K562 (cell line): Measurements from ENCODE around the gene DTX4. TPM values are rescaled to one million over a fixed set of nuclear protein-coding genes. Genes with fewer than 3 reads are reported as not detected.

Experiments
- BRD4 ChIP-seq: fragments of 200-600 bp; sonication (generic); IDR thresholded peaks from 2 replicates; pipeline ENCODE4 v1.6.1; 2017; ENCODE audit warnings: inconsistent platforms
- CTBP1 ChIP-seq: fragments of 450-650 bp; IDR thresholded peaks from 2 replicates; pipeline ENCODE4 v1.6.1; 2016; ENCODE audit warnings: borderline replicate concordance
- ELK1 ChIP-seq: sonication (generic); formaldehyde crosslinking; IDR thresholded peaks from 2 replicates; pipeline ENCODE4 v1.8.1; 2022; ENCODE audit warnings: missing genetic modification reagents
- FOSL1 ChIP-seq: fragments of 200-800 bp; sonication (Bioruptor generic); conservative IDR thresholded peaks from 2 replicates; pipeline ENCODE4 v1.6.1; 2016; ENCODE audit warnings: missing genetic modification characterization, missing compliant biosample characterization
- FOXK2 ChIP-seq, 2 experiments: fragments of 450-650 bp; IDR thresholded peaks in 1 of 2; conservative IDR thresholded peaks in 1 of 2; 2 replicates each; pipeline ENCODE4 v1.6.1; 2016; ENCODE audit warnings: low read depth in 2 of 2, mild to moderate bottlenecking in 1 of 2
- MAZ ChIP-seq, 2 experiments: fragments of 450-650 bp in 1 of 2; sonication (generic) in 1 of 2; formaldehyde crosslinking; IDR thresholded peaks in 1 of 2; conservative IDR thresholded peaks in 1 of 2; 2 replicates each; pipeline versions ENCODE4 v1.4.0 to v1.5.0; 2020; ENCODE audit warnings: mild to moderate bottlenecking in 1 of 2, missing genetic modification reagents in 1 of 2
- RAD21 ChIP-seq, 2 experiments: fragments of 250-450 bp in 1 of 2; fragments of 450-650 bp in 1 of 2; sonication (Bioruptor Pico) in 1 of 2; formaldehyde crosslinking in 1 of 2; IDR thresholded peaks in 1 of 2; conservative IDR thresholded peaks in 1 of 2; 2 replicates each; pipeline versions ENCODE4 v1.4.0 to v1.8.0; 2020 to 2022; ENCODE audit warnings: mild to moderate bottlenecking in 2 of 2, moderate library complexity in 1 of 2
- SMC3 ChIP-seq: conservative IDR thresholded peaks from 2 replicates; pipeline ENCODE4 v1.6.1; 2011; ENCODE audit warnings: low read depth, low read length, improper control_type of control experiment; ENCODE audit not compliant: insufficient read depth
- YY1 ChIP-seq, 3 experiments: IDR thresholded peaks; 2 replicates each; pipeline ENCODE4 v1.6.1; 2011; ENCODE audit warnings: low read length in 2 of 3, mild to moderate bottlenecking in 2 of 3, moderate library complexity in 2 of 3, borderline replicate concordance in 1 of 3, control low read depth in 1 of 3, low read depth in 1 of 3; ENCODE audit not compliant: insufficient read depth in 3 of 3, insufficient replicate concordance in 2 of 3, control insufficient read depth in 1 of 3, insufficient read length in 1 of 3; ENCODE audit errors: extremely low read depth in 1 of 3
- ZNF175 ChIP-seq: fragments of 200-800 bp; sonication (Bioruptor generic); IDR thresholded peaks from 2 replicates; pipeline ENCODE4 v1.6.1; 2016; ENCODE audit warnings: low read depth, mild to moderate bottlenecking, missing genetic modification characterization, missing compliant biosample characterization
- ZNF639 ChIP-seq, 2 experiments: fragments of 200-800 bp in 1 of 2; sonication (Bioruptor generic) in 1 of 2; sonication (generic) in 1 of 2; formaldehyde crosslinking in 1 of 2; IDR thresholded peaks in 1 of 2; conservative IDR thresholded peaks in 1 of 2; 2 replicates each; pipeline versions ENCODE4 v1.5.0 to v1.6.1; 2016 to 2020; ENCODE audit warnings: missing compliant biosample characterization in 1 of 2, missing genetic modification characterization in 1 of 2, missing genetic modification reagents in 1 of 2
- polyA plus RNA-seq, 8 experiments: library from polyadenylated mRNA; depleted of rRNA in 4 of 8; stranded (reverse) in 5 of 8; unstranded in 3 of 8; fragments of >200 nt; fragmentation: Nextera tagmentation in 2 of 8; fragmentation: Illumina TruSeq in 1 of 8; extraction: Ambion mirVana in 2 of 8; extraction: Trizol in 1 of 8; gene quantifications; 2 replicates each; pipeline versions ENCODE4 v1.2.1 to v1.2.3, GENCODE V29; 2011 to 2014; ENCODE audit warnings: inconsistent platforms in 1 of 8, missing spikeins in 1 of 8
- total RNA-seq, 7 experiments: library from RNA; depleted of rRNA in 6 of 7; stranded (reverse); fragments of >200 nt in 6 of 7; fragmentation: Illumina TruSeq in 2 of 7; extraction: Trizol in 2 of 7; gene quantifications; 2 replicates each; pipeline versions ENCODE4 v1.2.1 to v1.2.3, GENCODE V29; 2011 to 2021; ENCODE audit warnings: low replicate concordance in 1 of 7
- TF ChIP-seq, protein P1 (sequence below), 3 experiments: IDR thresholded peaks in 2 of 3; conservative IDR thresholded peaks in 1 of 3; 2 replicates each; pipeline ENCODE4 v1.5.1; 2011 to 2012; ENCODE audit warnings: low read length in 3 of 3, mild to moderate bottlenecking in 3 of 3, control low read depth in 2 of 3, improper control_type of control experiment in 1 of 3, inconsistent platforms in 1 of 3, low read depth in 1 of 3, mixed read lengths in 1 of 3, moderate library complexity in 1 of 3; ENCODE audit not compliant: insufficient read depth in 2 of 3
- TF ChIP-seq, protein P2 (sequence below): fragments of 450-650 bp; formaldehyde crosslinking; IDR thresholded peaks from 2 replicates; pipeline ENCODE4 v1.4.0; 2020; ENCODE audit warnings: mild to moderate bottlenecking, moderate library complexity

Gene DTX4
- total and polyA plus RNA-seq, 9 of the 15 experiments (the other 6 are each of a cell fraction or from before 2014, with no cell fraction given), result 0.03 to 0.47 (median 0.04) TPM; not detected in 4

DNA sequence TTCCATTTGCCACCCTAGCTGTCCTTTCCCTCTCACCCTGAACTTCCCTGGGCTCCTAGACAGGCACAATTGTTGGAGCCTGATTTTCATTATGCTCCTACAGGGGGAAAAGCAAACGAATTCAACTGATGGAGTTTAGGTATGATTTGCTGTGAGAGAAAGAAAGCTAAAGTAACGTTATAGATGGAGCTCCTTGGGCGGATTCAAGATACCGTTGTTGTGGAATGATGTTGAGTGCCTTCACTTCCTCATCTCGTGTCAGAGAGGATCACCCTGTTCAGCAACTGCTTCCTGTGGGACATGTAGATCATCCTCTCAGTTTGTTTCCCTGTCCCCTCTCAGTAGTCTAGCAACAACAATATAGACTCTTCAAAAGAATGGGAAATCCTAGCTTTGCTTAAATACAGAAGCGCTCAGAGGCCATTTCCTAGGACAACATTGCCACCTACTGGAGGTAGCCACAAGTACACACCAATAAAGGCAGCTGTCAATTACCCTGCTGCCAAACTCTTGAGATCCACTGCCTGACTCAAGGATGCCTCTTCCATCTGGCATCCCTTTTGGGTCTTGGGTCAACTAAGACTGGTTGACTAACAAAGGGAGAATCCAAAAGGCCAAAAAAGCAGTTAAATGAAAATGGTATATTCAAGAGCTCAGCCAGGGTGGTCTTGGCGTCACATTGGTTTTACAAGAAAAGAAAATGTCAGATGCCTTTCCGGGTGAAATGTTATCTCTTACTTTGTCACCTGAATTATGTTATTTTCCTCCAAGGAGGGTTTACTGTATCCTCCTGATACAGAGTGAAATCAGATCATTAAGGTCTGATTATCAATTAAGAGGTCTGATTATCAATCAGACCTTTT lies 13.5 kb upstream of the DTX4 start (continued):
- peak; percentile 82 to 86 for TF ChIP-seq RAD21 (CRISPR knock-in tag; conservative IDR thresholded peaks at IDR 0.05 in 1 of 2, IDR thresholded peaks at IDR 0.05 in 1 of 2)
- TF ChIP-seq FOSL1, result no peak
- no peak for TF ChIP-seq CTBP1
- no peak for TF ChIP-seq BRD4
- TF ChIP-seq ELK1 (CRISPR knock-in tag), result no peak
- TF ChIP-seq SMC3, result peak; percentile 59
- TF ChIP-seq, protein P1, sequence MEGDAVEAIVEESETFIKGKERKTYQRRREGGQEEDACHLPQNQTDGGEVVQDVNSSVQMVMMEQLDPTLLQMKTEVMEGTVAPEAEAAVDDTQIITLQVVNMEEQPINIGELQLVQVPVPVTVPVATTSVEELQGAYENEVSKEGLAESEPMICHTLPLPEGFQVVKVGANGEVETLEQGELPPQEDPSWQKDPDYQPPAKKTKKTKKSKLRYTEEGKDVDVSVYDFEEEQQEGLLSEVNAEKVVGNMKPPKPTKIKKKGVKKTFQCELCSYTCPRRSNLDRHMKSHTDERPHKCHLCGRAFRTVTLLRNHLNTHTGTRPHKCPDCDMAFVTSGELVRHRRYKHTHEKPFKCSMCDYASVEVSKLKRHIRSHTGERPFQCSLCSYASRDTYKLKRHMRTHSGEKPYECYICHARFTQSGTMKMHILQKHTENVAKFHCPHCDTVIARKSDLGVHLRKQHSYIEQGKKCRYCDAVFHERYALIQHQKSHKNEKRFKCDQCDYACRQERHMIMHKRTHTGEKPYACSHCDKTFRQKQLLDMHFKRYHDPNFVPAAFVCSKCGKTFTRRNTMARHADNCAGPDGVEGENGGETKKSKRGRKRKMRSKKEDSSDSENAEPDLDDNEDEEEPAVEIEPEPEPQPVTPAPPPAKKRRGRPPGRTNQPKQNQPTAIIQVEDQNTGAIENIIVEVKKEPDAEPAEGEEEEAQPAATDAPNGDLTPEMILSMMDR (IDR thresholded peaks at IDR 0.05 in 2 of 3, conservative IDR thresholded peaks at IDR 0.05 in 1 of 3; ENCODE audit: insufficient read depth in 2 of 3, low read depth in 1 of 3, low read length in 3 of 3), result peak; percentile 75 to 89 (median 83)
- TF ChIP-seq, protein P2, sequence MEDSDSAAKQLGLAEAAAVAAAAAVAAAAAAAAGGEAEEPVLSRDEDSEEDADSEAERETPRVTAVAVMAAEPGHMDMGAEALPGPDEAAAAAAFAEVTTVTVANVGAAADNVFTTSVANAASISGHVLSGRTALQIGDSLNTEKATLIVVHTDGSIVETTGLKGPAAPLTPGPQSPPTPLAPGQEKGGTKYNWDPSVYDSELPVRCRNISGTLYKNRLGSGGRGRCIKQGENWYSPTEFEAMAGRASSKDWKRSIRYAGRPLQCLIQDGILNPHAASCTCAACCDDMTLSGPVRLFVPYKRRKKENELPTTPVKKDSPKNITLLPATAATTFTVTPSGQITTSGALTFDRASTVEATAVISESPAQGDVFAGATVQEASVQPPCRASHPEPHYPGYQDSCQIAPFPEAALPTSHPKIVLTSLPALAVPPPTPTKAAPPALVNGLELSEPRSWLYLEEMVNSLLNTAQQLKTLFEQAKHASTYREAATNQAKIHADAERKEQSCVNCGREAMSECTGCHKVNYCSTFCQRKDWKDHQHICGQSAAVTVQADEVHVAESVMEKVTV (CRISPR knock-in tag), result peak; percentile 82
- 0 out of 4 replicates have a peak, but pooled peaks of 1 of the 2 experiments have one; percentile 30 for TF ChIP-seq MAZ (CRISPR knock-in tag; conservative IDR thresholded peaks at IDR 0.05 in 1 of 2, IDR thresholded peaks at IDR 0.05 in 1 of 2)
- no peak for TF ChIP-seq ZNF639 (CRISPR knock-in tag; conservative IDR thresholded peaks at IDR 0.05 in 1 of 2, IDR thresholded peaks at IDR 0.05 in 1 of 2)
- TF ChIP-seq YY1 (IDR thresholded peaks at IDR 0.05; ENCODE audit: borderline replicate concordance in 1 of 3, control insufficient read depth in 1 of 3, extremely low read depth in 1 of 3, insufficient read depth in 3 of 3, insufficient read length in 1 of 3, insufficient replicate concordance in 2 of 3, low read depth in 1 of 3, low read length in 2 of 3), result no peak
- TF ChIP-seq ZNF175, result no peak
- peak in 1 of 2 experiments; percentile 65; a peak in 3 of 4 replicates for TF ChIP-seq FOXK2 (conservative IDR thresholded peaks at IDR 0.05 in 1 of 2, IDR thresholded peaks at IDR 0.05 in 1 of 2; ENCODE audit: low read depth in 2 of 2)
